Measurements from ENCODE around the gene ANP32E. TPM values are rescaled to one million over a fixed set of nuclear protein-coding genes. Genes with fewer than 3 reads are reported as not detected.
"Not testable (repeated sequence)": the region's sequence is repeated elsewhere in the genome, so short reads cannot be mapped to it uniquely, and the experiment has no call there.

The ANP32E gene
- total RNA-seq, 2 donors from 2014 or later: 59.2 to 78.1 TPM

GRCh38 chr1:150210091-150210490 lies 25.8 kb downstream of the ANP32E start:
- Histone ChIP-seq H3K9me3 (ENCODE audit: control insufficient read depth, low read length) (peaks cover 4% of the 10 kb centered on the region), H3K9ac (ENCODE audit: extremely low read depth, low read length, poor library complexity, severe bottlenecking) (no peak overlapping the region), H3K27ac (ENCODE audit: low read depth, low read length) (no peak overlapping the region), H3K4me1 (ENCODE audit: control insufficient read depth, insufficient read depth, low read length) (no peaks in the 10 kb centered on the region), H3K36me3 (ENCODE audit: control insufficient read depth, insufficient read depth, low read length) (no peaks in the 10 kb centered on the region), H3K4me3 (ENCODE audit: low read length) (no peak overlapping the region), H3K27me3 (ENCODE audit: control insufficient read depth, insufficient read depth, low read length, poor library complexity, severe bottlenecking) (no peaks in the 10 kb centered on the region)
- no peak overlapping the region for H3K4me3 Mint-ChIP-seq
- no peak overlapping the region for H3K27ac Mint-ChIP-seq
- H3K36me3 Mint-ChIP-seq (ENCODE audit: low read depth): no peaks in the 10 kb centered on the region
- DNase-seq: no peak
- peaks cover 15% of the 10 kb centered on the region for H3K4me1 Mint-ChIP-seq
- no peaks in the 10 kb centered on the region for H3K27me3 Mint-ChIP-seq (ENCODE audit: insufficient read depth)
- peaks cover 2% of the 10 kb centered on the region for H3K9me3 Mint-ChIP-seq
- no peak for TF ChIP-seq CTCF (conservative IDR thresholded peaks at IDR 0.05)
- 93 to 100% methylated on average over 3 to 4 of the region's 4 CpGs for WGBS, 2 experiments (ENCODE audit: insufficient coverage in 1 of 2, insufficient read length in 1 of 2)

- DNase-seq; H3K9ac ChIP-seq (ENCODE audit: extremely low read depth, low read length, poor library complexity, severe bottlenecking); H3K4me1 Mint-ChIP-seq; H3K9me3 ChIP-seq (ENCODE audit: control insufficient read depth, low read length); H3K27ac ChIP-seq (ENCODE audit: low read depth, low read length); H3K4me3 Mint-ChIP-seq; H3K4me1 ChIP-seq (ENCODE audit: control insufficient read depth, insufficient read depth, low read length); H3K4me3 ChIP-seq (ENCODE audit: low read length); H3K27me3 ChIP-seq (ENCODE audit: control insufficient read depth, insufficient read depth, low read length, poor library complexity, severe bottlenecking); H3K27me3 Mint-ChIP-seq (ENCODE audit: insufficient read depth); H3K9me3 Mint-ChIP-seq; H3K36me3 Mint-ChIP-seq (ENCODE audit: low read depth); H3K36me3 ChIP-seq (ENCODE audit: control insufficient read depth, insufficient read depth, low read length); H3K27ac Mint-ChIP-seq: not testable (repeated sequence)
- 91 to 100% methylated on average over 1 to 6 of the region's 6 CpGs for WGBS, 2 experiments (ENCODE audit: insufficient coverage in 1 of 2, insufficient read length in 1 of 2)
Observed at GRCh38 chr1:150208460-150208859, 27.5 kb downstream of the ANP32E start.

GRCh38 chr1:150207281-150207971 lies 28.5 kb downstream of the ANP32E start:
- Mint-ChIP-seq H3K27me3 (ENCODE audit: insufficient read depth) (no peaks in the 10 kb centered on the region), H3K27ac (no peak overlapping the region), H3K4me3 (no peak overlapping the region), H3K36me3 (ENCODE audit: low read depth) (no peaks in the 10 kb centered on the region), H3K9me3 (peaks cover 2% of the 10 kb centered on the region), H3K4me1 (peaks cover 9% of the 10 kb centered on the region)
- H3K4me1 ChIP-seq (ENCODE audit: control insufficient read depth, insufficient read depth, low read length): no peaks in the 10 kb centered on the region
- no peaks in the 10 kb centered on the region for H3K9me3 ChIP-seq (ENCODE audit: control insufficient read depth, low read length)
- TF ChIP-seq CTCF (conservative IDR thresholded peaks at IDR 0.05): no peak
- no peak overlapping the region for H3K27ac ChIP-seq (ENCODE audit: low read depth, low read length)
- WGBS, 2 experiments (ENCODE audit: insufficient coverage in 1 of 2, insufficient read length in 1 of 2): 74 to 93% methylated on average over 5 to 7 of the region's 7 CpGs
- H3K36me3 ChIP-seq (ENCODE audit: control insufficient read depth, insufficient read depth, low read length): no peaks in the 10 kb centered on the region
- no peaks in the 10 kb centered on the region for H3K27me3 ChIP-seq (ENCODE audit: control insufficient read depth, insufficient read depth, low read length, poor library complexity, severe bottlenecking)
- DNase-seq: no peak
- H3K9ac ChIP-seq (ENCODE audit: extremely low read depth, low read length, poor library complexity, severe bottlenecking): no peak overlapping the region
- peak overlapping the region; percentile 53 for H3K4me3 ChIP-seq (ENCODE audit: low read length)

GRCh38 chr1:150196417-150196816 lies 39.5 kb downstream of the ANP32E start:
- WGBS, 2 experiments (ENCODE audit: insufficient coverage in 1 of 2, insufficient read length in 1 of 2): 70 to 92% methylated on average over 1 of the region's 1 CpG

More at GRCh38 chr1:150196417-150196816, 39.5 kb downstream of the ANP32E start:
- H3K27me3 ChIP-seq (ENCODE audit: control insufficient read depth, insufficient read depth, low read length, poor library complexity, severe bottlenecking): no peaks in the 10 kb centered on the region
- H3K9me3 ChIP-seq (ENCODE audit: control insufficient read depth, low read length): peaks cover 8% of the 10 kb centered on the region
- H3K4me1 ChIP-seq (ENCODE audit: control insufficient read depth, insufficient read depth, low read length): no peaks in the 10 kb centered on the region
- H3K27me3 Mint-ChIP-seq (ENCODE audit: insufficient read depth): no peaks in the 10 kb centered on the region
- H3K4me1 Mint-ChIP-seq: no peaks in the 10 kb centered on the region
- no peak overlapping the region for H3K4me3 Mint-ChIP-seq
- H3K36me3 Mint-ChIP-seq (ENCODE audit: low read depth): no peaks in the 10 kb centered on the region
- H3K27ac Mint-ChIP-seq: no peak overlapping the region
- no peak overlapping the region for H3K27ac ChIP-seq (ENCODE audit: low read depth, low read length)
- no peak overlapping the region for H3K9ac ChIP-seq (ENCODE audit: extremely low read depth, low read length, poor library complexity, severe bottlenecking)
- H3K9me3 Mint-ChIP-seq: peaks cover 9% of the 10 kb centered on the region
- H3K36me3 ChIP-seq (ENCODE audit: control insufficient read depth, insufficient read depth, low read length): no peaks in the 10 kb centered on the region
- no peak overlapping the region for H3K4me3 ChIP-seq (ENCODE audit: low read length)
- TF ChIP-seq CTCF (conservative IDR thresholded peaks at IDR 0.05): no peak
- no peak for DNase-seq
